Vagina (tissue), 2 donors: ENCODE results near the gene SPRYD3.

Source experiments
- POLR2AphosphoS5 ChIP-seq, 2 donors: sonication (generic); formaldehyde crosslinking; IDR thresholded peaks; one replicate each; pipeline ENCODE4 v1.9.0; 2017; ENCODE audit warnings: antibody characterized with exemption in 2 of 2, mild to moderate bottlenecking in 2 of 2, low read depth in 1 of 2; ENCODE audit not compliant: insufficient read depth in 1 of 2
- TF ChIP-seq, protein P1 (sequence below), 3 experiments: fragments of 450-650 bp in 2 of 3; fragments of 200-600 bp in 1 of 3; sonication (generic) in 1 of 3; IDR thresholded peaks; one replicate each; pipeline ENCODE4 v1.5.1; 2017 to 2019; ENCODE audit warnings: antibody characterized with exemption in 3 of 3, mild to moderate bottlenecking in 2 of 3, moderate library complexity in 2 of 3

DNA sequence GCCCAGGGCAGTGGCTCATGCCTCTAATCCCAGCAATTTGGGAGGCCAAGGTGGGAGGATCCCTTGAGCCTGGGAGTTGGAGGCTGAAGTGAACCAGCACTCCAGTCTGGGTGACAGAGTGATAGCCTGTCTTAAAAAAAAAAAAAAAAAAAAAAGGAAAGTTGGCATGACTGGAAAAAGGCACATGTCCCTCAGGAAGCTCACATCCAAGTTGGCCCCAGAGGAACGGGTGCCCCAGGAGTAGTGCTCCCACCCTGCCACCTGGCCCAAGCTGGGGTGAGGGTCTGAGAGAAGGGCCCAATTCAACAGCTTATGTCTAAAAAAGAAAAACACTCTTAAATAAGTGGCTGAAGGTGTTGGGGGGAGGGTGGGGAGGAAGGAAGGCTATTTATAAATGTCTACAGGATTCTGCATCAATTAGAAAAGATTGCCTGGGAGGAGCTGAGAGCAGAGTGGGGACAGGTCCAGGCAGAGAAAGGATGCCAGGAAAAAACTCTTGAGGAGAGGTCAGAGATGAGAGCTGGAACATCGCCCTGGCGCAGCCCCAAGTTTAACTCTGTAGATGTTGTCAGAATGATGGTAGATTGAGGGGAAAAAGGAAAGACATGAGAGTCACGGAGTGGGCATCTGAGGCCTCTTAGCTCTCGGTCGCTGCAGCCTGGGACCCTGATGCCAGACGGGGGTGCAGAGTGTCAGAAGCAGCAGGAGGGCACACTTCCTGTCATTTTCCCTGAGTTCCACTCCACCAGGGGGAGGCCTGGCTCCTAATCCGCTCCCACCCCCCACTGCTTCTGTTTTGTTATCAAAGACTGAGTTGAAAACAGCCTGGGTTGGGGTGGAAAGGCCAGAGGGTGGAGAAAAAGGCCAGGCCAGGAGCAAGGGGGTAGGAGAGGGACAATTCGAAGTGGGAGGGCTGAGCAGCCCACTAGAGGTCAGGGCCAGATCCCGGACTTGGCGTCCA, 7.3 kb downstream of the SPRYD3 start:
- TF ChIP-seq, protein P1, sequence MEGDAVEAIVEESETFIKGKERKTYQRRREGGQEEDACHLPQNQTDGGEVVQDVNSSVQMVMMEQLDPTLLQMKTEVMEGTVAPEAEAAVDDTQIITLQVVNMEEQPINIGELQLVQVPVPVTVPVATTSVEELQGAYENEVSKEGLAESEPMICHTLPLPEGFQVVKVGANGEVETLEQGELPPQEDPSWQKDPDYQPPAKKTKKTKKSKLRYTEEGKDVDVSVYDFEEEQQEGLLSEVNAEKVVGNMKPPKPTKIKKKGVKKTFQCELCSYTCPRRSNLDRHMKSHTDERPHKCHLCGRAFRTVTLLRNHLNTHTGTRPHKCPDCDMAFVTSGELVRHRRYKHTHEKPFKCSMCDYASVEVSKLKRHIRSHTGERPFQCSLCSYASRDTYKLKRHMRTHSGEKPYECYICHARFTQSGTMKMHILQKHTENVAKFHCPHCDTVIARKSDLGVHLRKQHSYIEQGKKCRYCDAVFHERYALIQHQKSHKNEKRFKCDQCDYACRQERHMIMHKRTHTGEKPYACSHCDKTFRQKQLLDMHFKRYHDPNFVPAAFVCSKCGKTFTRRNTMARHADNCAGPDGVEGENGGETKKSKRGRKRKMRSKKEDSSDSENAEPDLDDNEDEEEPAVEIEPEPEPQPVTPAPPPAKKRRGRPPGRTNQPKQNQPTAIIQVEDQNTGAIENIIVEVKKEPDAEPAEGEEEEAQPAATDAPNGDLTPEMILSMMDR (IDR thresholded peaks at IDR 0.05): no peak
- peak; percentile 47 to 58 for TF ChIP-seq POLR2AphosphoS5 (IDR thresholded peaks at IDR 0.05; ENCODE audit: insufficient read depth in 1 of 2, low read depth in 1 of 2)
